Osteoblast (primary cell): ENCODE results near the gene SSTR4. TPM values are rescaled to one million over a fixed set of nuclear protein-coding genes. Genes with fewer than 3 reads are reported as not detected.

Source experiments
- DNase-seq: peaks from one replicate; pipeline ENCODE4 v3.0.0; 2011; ENCODE audit warnings: low spot score, mixed read lengths; ENCODE audit not compliant: insufficient read length; ENCODE audit errors: missing footprints
- H2AFZ ChIP-seq: 2 replicates; pipeline ENCODE4 v1.6.0; 2011; ENCODE audit warnings: mild to moderate bottlenecking, low read length
- H3K27ac ChIP-seq: 2 replicates; pipeline ENCODE4 v1.5.1; 2011; ENCODE audit warnings: mild to moderate bottlenecking, low read depth, low read length, moderate library complexity
- H3K27me3 ChIP-seq: 2 replicates; pipeline ENCODE4 v1.6.0; 2012; ENCODE audit warnings: mild to moderate bottlenecking, control low read depth, inconsistent platforms, low read length, moderate library complexity; ENCODE audit not compliant: insufficient read depth
- H3K36me3 ChIP-seq: 2 replicates; pipeline ENCODE4 v1.5.1; 2011; ENCODE audit warnings: mild to moderate bottlenecking, low read length, control low read depth, moderate library complexity; ENCODE audit not compliant: insufficient read depth
- H3K4me1 ChIP-seq: 2 replicates; pipeline ENCODE4 v1.5.1; 2011; ENCODE audit warnings: mild to moderate bottlenecking, low read length, control low read depth, moderate library complexity; ENCODE audit not compliant: insufficient read depth
- H3K4me2 ChIP-seq: 2 replicates; pipeline ENCODE4 v1.6.0; 2011; ENCODE audit warnings: mild to moderate bottlenecking, low read length; ENCODE audit not compliant: insufficient read depth
- H3K4me3 ChIP-seq: fragments of 200-600 bp; sonication (generic); 3 replicates; pipeline ENCODE4 v1.5.1; 2012; ENCODE audit warnings: mild to moderate bottlenecking, low read length, inconsistent platforms; ENCODE audit not compliant: insufficient read depth
- H3K79me2 ChIP-seq: 2 replicates; pipeline ENCODE4 v1.6.0; 2012; ENCODE audit warnings: mild to moderate bottlenecking, low read length, control low read depth, inconsistent platforms; ENCODE audit not compliant: insufficient read depth
- H3K9me3 ChIP-seq: 2 replicates; pipeline ENCODE4 v1.5.1; 2011; ENCODE audit warnings: low read depth, low read length, control low read depth
- H4K20me1 ChIP-seq: 2 replicates; pipeline ENCODE4 v1.6.0; 2012; ENCODE audit warnings: mild to moderate bottlenecking, low read length, control low read depth; ENCODE audit not compliant: insufficient read depth
- CTCF ChIP-seq: IDR thresholded peaks from 2 replicates; pipeline ENCODE4 v1.5.1; 2011; ENCODE audit warnings: mild to moderate bottlenecking, low read depth, low read length, moderate library complexity; ENCODE audit errors: extremely low read depth
- total RNA-seq: library from RNA; depleted of rRNA; stranded (reverse); fragments of >200 nt; gene quantifications from 2 replicates; pipeline ENCODE4 v1.2.3, GENCODE V29; 2012

Gene SSTR4
- total RNA-seq, 1 donor = not detected

- Histone ChIP-seq H3K4me2 (no peak overlapping the region), H3K79me2 (no peaks in the 10 kb centered on the region)
Observed at GRCh38 chr20:23068283-23068682, 33.2 kb downstream of the SSTR4 start.

GRCh38 chr20:23069108-23069507 lies 34.0 kb downstream of the SSTR4 start:
- Histone ChIP-seq H3K27ac (no peak overlapping the region), H2AFZ (no peak overlapping the region), H3K27me3 (no peaks in the 10 kb centered on the region), H3K4me3 (no peak overlapping the region), H3K9me3 (no peaks in the 10 kb centered on the region), H3K79me2 (no peaks in the 10 kb centered on the region), H4K20me1 (no peaks in the 10 kb centered on the region), H3K36me3 (no peaks in the 10 kb centered on the region), H3K4me2 (no peak overlapping the region), H3K4me1 (no peaks in the 10 kb centered on the region)
- TF ChIP-seq CTCF = no peak
- DNase-seq = no peak

More at GRCh38 chr20:23068283-23068682, 33.2 kb downstream of the SSTR4 start:
- no peaks in the 10 kb centered on the region for H3K9me3 ChIP-seq
- H3K4me3 ChIP-seq = no peak overlapping the region
- no peaks in the 10 kb centered on the region for H3K27me3 ChIP-seq
- no peak for TF ChIP-seq CTCF
- H2AFZ ChIP-seq = no peak overlapping the region
- no peaks in the 10 kb centered on the region for H4K20me1 ChIP-seq
- DNase-seq = no peak
- H3K36me3 ChIP-seq = no peaks in the 10 kb centered on the region
- no peaks in the 10 kb centered on the region for H3K4me1 ChIP-seq
- no peak overlapping the region for H3K27ac ChIP-seq

GRCh38 chr20:23071398-23071797 lies 36.3 kb downstream of the SSTR4 start:
- Histone ChIP-seq H3K27ac (no peak overlapping the region), H3K36me3 (no peaks in the 10 kb centered on the region), H3K4me3 (no peak overlapping the region), H3K9me3 (no peaks in the 10 kb centered on the region), H2AFZ (no peak overlapping the region), H3K4me2 (no peak overlapping the region), H3K27me3 (no peaks in the 10 kb centered on the region), H4K20me1 (no peaks in the 10 kb centered on the region), H3K4me1 (no peaks in the 10 kb centered on the region), H3K79me2 (no peaks in the 10 kb centered on the region)
- no peak for DNase-seq
- TF ChIP-seq CTCF = no peak

GRCh38 chr20:23071996-23072395 lies 36.9 kb downstream of the SSTR4 start:
- Histone ChIP-seq H4K20me1 (no peaks in the 10 kb centered on the region), H3K36me3 (no peaks in the 10 kb centered on the region), H3K4me2 (no peak overlapping the region), H3K4me1 (no peaks in the 10 kb centered on the region), H3K27ac (no peak overlapping the region), H3K79me2 (no peaks in the 10 kb centered on the region), H3K4me3 (no peak overlapping the region), H3K27me3 (no peaks in the 10 kb centered on the region), H2AFZ (no peak overlapping the region), H3K9me3 (no peaks in the 10 kb centered on the region)
- no peak for TF ChIP-seq CTCF
- no peak for DNase-seq
